Renal pelvis (tissue), 4 donors: ENCODE measurements around the gene PSEN1. TPM values are rescaled to one million over a fixed set of nuclear protein-coding genes. Genes with fewer than 3 reads are reported as not detected.

Source experiments
- DNase-seq: peaks from one replicate; pipeline ENCODE4 v3.0.0-alpha.2; 2013
- polyA plus RNA-seq, 3 donors: library from polyadenylated mRNA; unstranded; fragments of 120-200 nt; gene quantifications; one replicate each; pipeline ENCODE4 v1.2.1, GENCODE V29; 2013; ENCODE audit not compliant: insufficient read length in 3 of 3

Gene PSEN1
- polyA plus RNA-seq, 3 donors: 65.7 to 74.4 (median 65.8) TPM

- no peak for DNase-seq
These were observed 130.0 kb downstream of the PSEN1 start for GRCh38 chr14:73266317-73266716.

GRCh38 chr14:73267474-73267873 is 131.2 kb downstream of the PSEN1 start:
- no peak for DNase-seq

- peak; percentile 42 for DNase-seq
These were observed 133.6 kb downstream of the PSEN1 start for GRCh38 chr14:73269729-73270531.

GRCh38 chr14:73272393-73272792 is 136.1 kb downstream of the PSEN1 start:
- no peak for DNase-seq

Other genes with a start within 250 kb of the PSEN1 start
- 1 to 10 TPM; 3.5 to 5.4 (median 3.6) TPM for gene DPF3, start 242.4 kb upstream of the PSEN1 start, polyA plus RNA-seq
- gene DCAF4, start 210.0 kb upstream of the PSEN1 start, polyA plus RNA-seq: 10 to 100 TPM; 16.6 to 20.8 (median 16.6) TPM
- gene ZFYVE1, start 109.4 kb upstream of the PSEN1 start, polyA plus RNA-seq: 10 to 100 TPM; 18.6 to 23.4 (median 21.7) TPM
- gene RBM25, start 78.0 kb upstream of the PSEN1 start, polyA plus RNA-seq: 100 to 1,000 TPM; 147 to 188 (median 182) TPM
- 10 to 100 TPM; 19.6 to 40.8 (median 35.3) TPM for gene PAPLN, start 101.0 kb downstream of the PSEN1 start, polyA plus RNA-seq